Muscle layer of colon (tissue), 2 donors: ENCODE measurements around the gene HIBADH.

ENCODE experiments used
- H3K27ac ChIP-seq: one replicate; pipeline ENCODE4 v1.7.0; 2013; ENCODE audit warnings: low read depth, mild to moderate bottlenecking, low read length, moderate library complexity
- H3K27me3 ChIP-seq, 2 donors: one replicate each; pipeline ENCODE4 v1.7.0; 2013; ENCODE audit warnings: low read length in 2 of 2, mild to moderate bottlenecking in 2 of 2; ENCODE audit not compliant: insufficient read depth in 2 of 2, control insufficient read depth in 1 of 2
- H3K36me3 ChIP-seq: one replicate; pipeline ENCODE4 v1.7.0; 2013; ENCODE audit warnings: mild to moderate bottlenecking, low read length; ENCODE audit not compliant: insufficient read depth
- H3K4me1 ChIP-seq: one replicate; pipeline ENCODE4 v1.7.0; 2013; ENCODE audit warnings: mild to moderate bottlenecking, low read length; ENCODE audit not compliant: insufficient read depth
- H3K4me3 ChIP-seq, 2 donors: one replicate each; pipeline ENCODE4 v1.7.0; 2013; ENCODE audit warnings: low read length in 2 of 2, low read depth in 1 of 2, mild to moderate bottlenecking in 1 of 2, moderate library complexity in 1 of 2
- H3K9ac ChIP-seq: one replicate; pipeline ENCODE4 v1.7.0; 2013; ENCODE audit warnings: low read length
- H3K9me3 ChIP-seq: one replicate; pipeline ENCODE4 v1.7.0; 2013; ENCODE audit warnings: mild to moderate bottlenecking, low read length
- donor health status: abdominal sarcoma.
- donor health status: Adenocarcinoma of cecum.

HIBADH gene

GRCh38 chr7:27560706-27561235, 101.9 kb downstream of the HIBADH start:
- no peaks in the 10 kb centered on the region for H3K27me3 ChIP-seq
- no peaks in the 10 kb centered on the region for H3K4me1 ChIP-seq
- no peak overlapping the region for H3K27ac ChIP-seq
- no peak overlapping the region for H3K9ac ChIP-seq
- H3K9me3 ChIP-seq: no peaks in the 10 kb centered on the region
- H3K4me3 ChIP-seq: no peak overlapping the region
- no peaks in the 10 kb centered on the region for H3K36me3 ChIP-seq

DNA sequence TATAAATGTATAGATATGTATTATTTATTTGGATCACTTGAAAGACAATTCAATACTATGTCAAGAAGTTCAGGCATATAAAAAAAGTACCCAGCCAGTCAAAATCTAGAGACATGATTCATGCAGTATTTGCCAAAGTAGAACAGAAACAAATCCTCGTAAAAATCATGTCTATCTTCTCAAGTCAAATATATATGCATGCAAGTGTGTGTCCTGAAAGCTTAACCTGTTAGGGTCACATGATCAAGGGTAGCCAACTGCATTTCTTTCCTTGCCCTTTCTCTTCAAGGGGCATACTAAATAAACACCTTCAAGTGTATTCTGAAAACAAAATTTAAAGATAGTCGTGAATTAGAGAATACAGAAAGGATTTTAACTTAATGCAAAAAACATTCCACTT, 107.0 kb downstream of the HIBADH start:
- Histone ChIP-seq H3K27ac (no peak overlapping the region), H3K36me3 (no peaks in the 10 kb centered on the region), H3K9ac (no peak overlapping the region), H3K4me3 (no peak overlapping the region), H3K9me3 (no peaks in the 10 kb centered on the region), H3K4me1 (no peaks in the 10 kb centered on the region), H3K27me3 (no peaks in the 10 kb centered on the region)

DNA sequence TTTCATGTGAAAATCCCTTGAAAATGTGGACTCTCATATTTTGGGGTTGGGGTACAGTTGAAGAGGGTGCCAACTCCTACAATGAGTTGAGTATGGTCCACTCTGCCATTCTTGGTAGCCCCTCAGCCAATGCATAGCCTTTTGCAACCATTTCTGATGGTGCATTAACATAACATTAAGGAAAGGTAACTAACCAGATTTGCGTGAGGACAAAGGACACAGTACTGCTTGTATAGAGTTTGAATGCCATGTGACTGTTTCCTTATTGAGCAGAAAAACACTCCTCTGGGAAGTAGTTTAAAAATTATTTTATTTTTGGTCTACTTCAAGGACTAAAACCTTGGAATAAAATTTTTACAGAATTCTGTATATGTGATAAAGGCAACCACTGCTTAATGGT, 107.9 kb downstream of the HIBADH start:
- H3K9me3 ChIP-seq: no peaks in the 10 kb centered on the region
- no peak overlapping the region for H3K9ac ChIP-seq
- H3K27ac ChIP-seq: no peak overlapping the region
- H3K4me3 ChIP-seq: no peak overlapping the region
- no peaks in the 10 kb centered on the region for H3K36me3 ChIP-seq
- H3K27me3 ChIP-seq: no peaks in the 10 kb centered on the region
- H3K4me1 ChIP-seq: no peaks in the 10 kb centered on the region

DNA sequence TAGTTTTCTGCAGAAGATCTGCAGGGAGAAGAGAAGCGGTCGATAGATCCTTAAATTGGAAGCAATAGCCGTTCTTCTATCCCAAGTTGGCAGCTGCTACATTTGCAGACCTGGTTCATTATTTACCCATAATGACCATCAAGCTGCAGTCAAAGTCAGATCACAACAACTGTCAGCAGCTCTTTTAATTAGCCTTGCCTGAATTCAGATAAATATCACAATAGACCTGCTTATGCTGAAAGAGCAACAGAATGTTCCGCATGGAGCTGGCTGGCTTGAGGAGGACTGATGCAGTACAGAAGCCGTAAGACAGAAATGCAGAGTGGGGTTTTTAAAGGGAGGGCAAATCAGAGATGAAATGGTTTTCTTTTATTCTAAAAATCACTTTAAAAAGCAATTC, 109.4 kb downstream of the HIBADH start:
- H3K27ac ChIP-seq: no peak overlapping the region
- H3K4me3 ChIP-seq: no peak overlapping the region
- no peaks in the 10 kb centered on the region for H3K27me3 ChIP-seq
- H3K36me3 ChIP-seq: no peaks in the 10 kb centered on the region
- no peaks in the 10 kb centered on the region for H3K4me1 ChIP-seq
- H3K9ac ChIP-seq: no peak overlapping the region
- H3K9me3 ChIP-seq: no peaks in the 10 kb centered on the region

- no peaks in the 10 kb centered on the region for H3K27me3 ChIP-seq
Observed at GRCh38 chr7:27551803-27552400, 110.8 kb downstream of the HIBADH start.

DNA sequence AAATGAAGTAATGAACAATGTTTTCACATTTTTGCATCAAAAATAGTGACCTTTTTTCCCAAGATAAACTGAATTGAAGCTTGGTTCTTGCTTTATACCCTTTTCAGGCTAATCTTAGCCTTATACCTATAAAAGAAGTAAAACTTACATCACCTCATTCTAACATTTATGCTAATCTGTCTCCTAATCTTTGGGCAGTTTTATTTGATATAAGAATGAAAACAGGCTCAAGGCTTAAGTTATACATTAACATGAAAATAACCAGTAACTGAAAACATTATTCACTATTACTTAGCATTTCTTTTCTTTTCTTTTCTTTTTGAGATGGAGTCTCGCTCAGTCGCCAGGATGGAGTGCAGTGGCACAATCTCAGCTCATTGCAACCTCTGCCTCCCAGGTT, 113.1 kb downstream of the HIBADH start:
- no peaks in the 10 kb centered on the region for H3K27me3 ChIP-seq
- H3K9ac ChIP-seq: no peak overlapping the region
- H3K36me3 ChIP-seq: no peaks in the 10 kb centered on the region
- H3K4me1 ChIP-seq: no peaks in the 10 kb centered on the region
- H3K9me3 ChIP-seq: no peaks in the 10 kb centered on the region
- no peak overlapping the region for H3K27ac ChIP-seq
- no peak overlapping the region for H3K4me3 ChIP-seq

More at GRCh38 chr7:27551803-27552400, 110.8 kb downstream of the HIBADH start:
- Histone ChIP-seq H3K9me3 (no peaks in the 10 kb centered on the region), H3K9ac (no peak overlapping the region), H3K27ac (no peak overlapping the region), H3K4me1 (no peaks in the 10 kb centered on the region), H3K4me3 (no peak overlapping the region), H3K36me3 (no peaks in the 10 kb centered on the region)

DNA sequence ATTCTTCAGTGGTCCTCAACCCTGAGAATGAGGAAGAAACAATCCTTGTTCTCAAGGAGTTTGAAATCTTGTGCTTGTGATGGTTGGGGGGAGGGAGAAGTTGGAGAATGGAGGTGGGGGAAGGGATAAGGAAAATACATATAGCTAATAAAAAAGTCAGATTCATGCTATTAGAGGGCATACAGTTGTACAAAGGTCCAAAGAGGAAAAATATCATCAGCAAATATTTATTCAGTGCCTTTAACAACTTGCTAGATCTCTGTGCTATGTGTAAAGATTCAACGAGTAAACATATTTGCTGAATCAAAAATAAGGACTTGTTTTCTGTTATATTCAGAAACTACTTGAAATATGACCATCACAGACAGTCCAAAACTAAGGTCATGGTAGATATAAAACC, 114.4 kb downstream of the HIBADH start:
- Histone ChIP-seq H3K4me3 (no peak overlapping the region), H3K27me3 (no peaks in the 10 kb centered on the region), H3K9me3 (no peaks in the 10 kb centered on the region), H3K27ac (no peak overlapping the region), H3K4me1 (no peaks in the 10 kb centered on the region), H3K9ac (no peak overlapping the region), H3K36me3 (no peaks in the 10 kb centered on the region)

GRCh38 chr7:27547401-27547800, 115.3 kb downstream of the HIBADH start:
- H3K27ac ChIP-seq: no peak overlapping the region
- H3K4me3 ChIP-seq: no peak overlapping the region
- H3K4me1 ChIP-seq: no peaks in the 10 kb centered on the region
- H3K36me3 ChIP-seq: no peaks in the 10 kb centered on the region
- H3K27me3 ChIP-seq: no peaks in the 10 kb centered on the region
- H3K9me3 ChIP-seq: no peaks in the 10 kb centered on the region
- H3K9ac ChIP-seq: no peak overlapping the region

DNA sequence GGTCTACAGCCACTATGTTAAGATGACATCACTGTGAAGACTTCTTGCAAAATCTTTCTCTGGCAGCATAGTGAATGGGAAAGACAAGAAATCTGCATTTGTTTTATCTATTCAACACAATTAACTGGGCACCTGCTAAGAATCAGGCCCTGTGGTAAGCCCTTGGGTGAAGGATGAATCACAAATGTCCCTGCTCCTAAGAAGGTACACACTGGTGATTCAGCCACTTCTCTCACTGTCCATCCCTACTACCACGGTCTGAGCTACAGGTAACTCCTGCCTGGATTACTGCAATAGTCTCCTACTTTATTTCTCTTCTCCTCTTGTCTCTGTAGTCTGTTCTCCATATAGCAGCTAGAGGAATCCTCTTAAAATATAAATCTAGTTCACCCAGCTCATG, 116.1 kb downstream of the HIBADH start:
- H3K36me3 ChIP-seq: peaks cover under 1% of the 10 kb centered on the region
- H3K4me3 ChIP-seq: no peak overlapping the region
- no peaks in the 10 kb centered on the region for H3K27me3 ChIP-seq
- no peak overlapping the region for H3K9ac ChIP-seq
- H3K4me1 ChIP-seq: no peaks in the 10 kb centered on the region
- H3K9me3 ChIP-seq: no peaks in the 10 kb centered on the region
- H3K27ac ChIP-seq: no peak overlapping the region

GRCh38 chr7:27535795-27536194, 126.9 kb downstream of the HIBADH start:
- no peaks in the 10 kb centered on the region for H3K27me3 ChIP-seq

GRCh38 chr7:27533652-27534081, 129.0 kb downstream of the HIBADH start:
- no peaks in the 10 kb centered on the region for H3K27me3 ChIP-seq
- no peak overlapping the region for H3K9ac ChIP-seq
- peaks cover 13% of the 10 kb centered on the region for H3K36me3 ChIP-seq
- H3K4me3 ChIP-seq: no peak overlapping the region
- no peaks in the 10 kb centered on the region for H3K4me1 ChIP-seq
- H3K27ac ChIP-seq: no peak overlapping the region
- no peaks in the 10 kb centered on the region for H3K9me3 ChIP-seq

More at GRCh38 chr7:27535795-27536194, 126.9 kb downstream of the HIBADH start:
- peaks cover 14% of the 10 kb centered on the region for H3K36me3 ChIP-seq
- no peak overlapping the region for H3K27ac ChIP-seq
- no peak overlapping the region for H3K9ac ChIP-seq
- no peaks in the 10 kb centered on the region for H3K9me3 ChIP-seq
- H3K4me1 ChIP-seq: no peaks in the 10 kb centered on the region
- no peak overlapping the region for H3K4me3 ChIP-seq

- Histone ChIP-seq H3K36me3 (peaks cover 13% of the 10 kb centered on the region), H3K9me3 (no peaks in the 10 kb centered on the region), H3K4me3 (no peak overlapping the region), H3K9ac (no peak overlapping the region), H3K4me1 (no peaks in the 10 kb centered on the region), H3K27ac (no peak overlapping the region), H3K27me3 (no peaks in the 10 kb centered on the region)
Observed at GRCh38 chr7:27532314-27532713, 130.4 kb downstream of the HIBADH start.
